ENCODE results near the gene SPON1. TPM values are rescaled to one million over a fixed set of nuclear protein-coding genes. Genes with fewer than 3 reads are reported as not detected.

Gene SPON1
- total RNA-seq, 1 experiment from 2014 or later = not detected

GRCh38 chr11:14218728-14219127, 256.2 kb downstream of the SPON1 start:
- no peaks in the 10 kb centered on the region for H3K9me2 ChIP-seq (replicated peaks; ENCODE audit: low read length)
- H3K4me1 ChIP-seq (ENCODE audit: insufficient read depth, low read length) = no peaks in the 10 kb centered on the region
- ChIA-PET CTCF (no interaction called here), POLR2A (ENCODE audit: unreplicated experiment) (no interaction called here)
- ATAC-seq (no peak), DNase-seq (no peak)
- no peak overlapping the region for H3K27ac ChIP-seq (ENCODE audit: low read length)
- H3K9ac ChIP-seq (ENCODE audit: low read length) = no peak overlapping the region
- no peaks in the 10 kb centered on the region for H3K79me2 ChIP-seq (ENCODE audit: low read length)
- H3K9me3 ChIP-seq (ENCODE audit: low read length) = no peaks in the 10 kb centered on the region
- TF ChIP-seq CTCF (conservative IDR thresholded peaks at IDR 0.05; ENCODE audit: low read depth, low read length) = no peak
- no peak for TF ChIP-seq EZH2 (IDR thresholded peaks at IDR 0.05; ENCODE audit: low read length, unreplicated experiment)
- TF ChIP-seq EZH2phosphoT487 (IDR thresholded peaks at IDR 0.05; ENCODE audit: borderline replicate concordance, low read length) = no peak
- H3K27me3 ChIP-seq (ENCODE audit: low read length) = peaks cover 49% of the 10 kb centered on the region
- H4K20me1 ChIP-seq (ENCODE audit: low read length) = no peaks in the 10 kb centered on the region
- no peaks in the 10 kb centered on the region for H3K36me3 ChIP-seq (ENCODE audit: low read depth, low read length)
- BruUV-seq (replicated peaks) = no TSS peak
- H3F3A ChIP-seq (ENCODE audit: low read length, unreplicated experiment) = no peaks in the 10 kb centered on the region
- no peak overlapping the region for H3K4me3 ChIP-seq (ENCODE audit: low read length)
- intact Hi-C loops (cut with micrococcal nuclease) = no loop called here
- no peak overlapping the region for H2AFZ ChIP-seq (ENCODE audit: low read length)
- H3K4me2 ChIP-seq (ENCODE audit: low read length) = no peak overlapping the region

DNA sequence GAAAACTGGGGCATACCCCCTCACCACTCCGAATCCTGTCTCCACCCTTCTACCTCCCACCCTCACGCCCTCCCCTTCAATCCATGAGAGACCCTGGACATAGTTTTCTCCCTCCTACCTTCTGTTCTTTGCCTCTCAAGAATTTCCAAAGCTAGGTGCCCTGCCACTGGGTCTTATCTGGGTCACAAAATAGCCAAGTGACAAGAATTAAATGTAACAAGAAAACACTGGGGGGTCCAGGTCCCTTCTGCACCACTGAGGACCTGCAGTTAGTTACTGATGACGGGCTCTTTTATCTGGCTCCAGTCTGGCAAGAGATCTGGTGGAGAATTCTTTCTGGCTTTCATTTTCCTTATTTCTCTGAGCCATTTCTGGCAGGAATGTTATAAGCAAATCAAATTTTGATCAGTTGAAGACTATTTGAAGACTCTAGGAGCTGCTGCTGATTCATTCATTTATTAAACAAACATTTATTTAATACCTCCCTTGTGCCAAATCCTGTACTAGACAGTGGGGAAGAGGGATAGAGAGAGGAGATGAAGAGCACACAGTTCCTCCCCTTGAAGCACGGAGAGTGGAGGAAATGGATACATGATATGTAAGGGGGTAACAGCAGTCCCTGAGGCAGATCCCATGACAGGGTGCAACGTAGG, 261.2 kb downstream of the SPON1 start:
- ATAC-seq (peak; percentile 22; the same call in 1 of the 2 replicates), DNase-seq (no peak)
- no peaks in the 10 kb centered on the region for H3K36me3 ChIP-seq (ENCODE audit: low read depth, low read length)
- no peak overlapping the region for H3K4me3 ChIP-seq (ENCODE audit: low read length)
- no peaks in the 10 kb centered on the region for H3K4me1 ChIP-seq (ENCODE audit: insufficient read depth, low read length)
- BruUV-seq (replicated peaks) = no TSS peak
- no peak overlapping the region for H3K4me2 ChIP-seq (ENCODE audit: low read length)
- H2AFZ ChIP-seq (ENCODE audit: low read length) = no peak overlapping the region
- H4K20me1 ChIP-seq (ENCODE audit: low read length) = no peaks in the 10 kb centered on the region
- no peaks in the 10 kb centered on the region for H3F3A ChIP-seq (ENCODE audit: low read length, unreplicated experiment)
- TF ChIP-seq CTCF (conservative IDR thresholded peaks at IDR 0.05; ENCODE audit: low read depth, low read length) (no peak), EZH2 (IDR thresholded peaks at IDR 0.05; ENCODE audit: low read length, unreplicated experiment) (no peak), EZH2phosphoT487 (IDR thresholded peaks at IDR 0.05; ENCODE audit: borderline replicate concordance, low read length) (no peak)
- no peak overlapping the region for H3K27ac ChIP-seq (ENCODE audit: low read length)
- no peaks in the 10 kb centered on the region for H3K9me3 ChIP-seq (ENCODE audit: low read length)
- no peak overlapping the region for H3K9ac ChIP-seq (ENCODE audit: low read length)
- H3K9me2 ChIP-seq (replicated peaks; ENCODE audit: low read length) = no peaks in the 10 kb centered on the region
- H3K27me3 ChIP-seq (ENCODE audit: low read length) = peaks cover 37% of the 10 kb centered on the region
- intact Hi-C loops (cut with micrococcal nuclease) = no loop called here
- CTCF ChIA-PET = no interaction called here
- no peaks in the 10 kb centered on the region for H3K79me2 ChIP-seq (ENCODE audit: low read length)
- POLR2A ChIA-PET (ENCODE audit: unreplicated experiment) = no interaction called here

GRCh38 chr11:14224395-14224794, 261.9 kb downstream of the SPON1 start:
- CTCF ChIA-PET = no interaction called here
- no peak overlapping the region for H3K27ac ChIP-seq (ENCODE audit: low read length)
- TF ChIP-seq EZH2phosphoT487 (IDR thresholded peaks at IDR 0.05; ENCODE audit: borderline replicate concordance, low read length) (no peak), CTCF (conservative IDR thresholded peaks at IDR 0.05; ENCODE audit: low read depth, low read length) (no peak), EZH2 (IDR thresholded peaks at IDR 0.05; ENCODE audit: low read length, unreplicated experiment) (no peak)
- no peak for ATAC-seq
- no peaks in the 10 kb centered on the region for H3K36me3 ChIP-seq (ENCODE audit: low read depth, low read length)
- intact Hi-C loops (cut with micrococcal nuclease) = no loop called here
- no peaks in the 10 kb centered on the region for H3K4me1 ChIP-seq (ENCODE audit: insufficient read depth, low read length)
- H3K4me2 ChIP-seq (ENCODE audit: low read length) = no peak overlapping the region
- no peak for DNase-seq
- BruUV-seq (replicated peaks) = no TSS peak
- H3K9me3 ChIP-seq (ENCODE audit: low read length) = no peaks in the 10 kb centered on the region
- POLR2A ChIA-PET (ENCODE audit: unreplicated experiment) = no interaction called here
- H3K9ac ChIP-seq (ENCODE audit: low read length) = no peak overlapping the region
- H3K79me2 ChIP-seq (ENCODE audit: low read length) = no peaks in the 10 kb centered on the region
- H3K4me3 ChIP-seq (ENCODE audit: low read length) = no peak overlapping the region
- H3F3A ChIP-seq (ENCODE audit: low read length, unreplicated experiment) = no peaks in the 10 kb centered on the region
- H2AFZ ChIP-seq (ENCODE audit: low read length) = no peak overlapping the region
- H3K27me3 ChIP-seq (ENCODE audit: low read length) = peaks cover 37% of the 10 kb centered on the region
- H4K20me1 ChIP-seq (ENCODE audit: low read length) = no peaks in the 10 kb centered on the region
- H3K9me2 ChIP-seq (replicated peaks; ENCODE audit: low read length) = no peaks in the 10 kb centered on the region
